Medulla oblongata (tissue), 1 donor: Measurements from ENCODE around the gene MACROD2.

ENCODE experiments used
- DNase-seq: peaks from one replicate; pipeline ENCODE4 v3.0.0-alpha.2; 2015; ENCODE audit errors: extremely low spot score

MACROD2 gene

DNA sequence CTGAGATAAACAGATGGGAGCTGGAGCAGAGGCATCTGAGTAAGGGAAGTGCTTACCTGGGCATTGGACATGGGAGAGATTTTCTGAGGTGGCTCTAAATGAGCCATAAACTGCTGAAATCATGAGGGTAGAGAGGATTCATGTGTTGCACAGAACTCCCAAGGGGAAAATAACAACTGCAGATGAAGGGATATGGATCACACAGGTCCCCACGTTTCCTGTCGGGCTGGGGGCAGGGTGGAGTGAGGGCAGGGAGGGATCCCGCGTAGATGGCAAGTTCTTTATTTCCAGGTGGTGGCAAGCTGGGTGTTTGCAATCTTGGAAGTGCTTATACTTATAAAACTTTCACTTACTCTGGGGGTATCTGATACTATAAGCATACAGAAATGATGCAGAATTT lies 764.7 kb downstream of the MACROD2 start:
- DNase-seq = no peak

DNA sequence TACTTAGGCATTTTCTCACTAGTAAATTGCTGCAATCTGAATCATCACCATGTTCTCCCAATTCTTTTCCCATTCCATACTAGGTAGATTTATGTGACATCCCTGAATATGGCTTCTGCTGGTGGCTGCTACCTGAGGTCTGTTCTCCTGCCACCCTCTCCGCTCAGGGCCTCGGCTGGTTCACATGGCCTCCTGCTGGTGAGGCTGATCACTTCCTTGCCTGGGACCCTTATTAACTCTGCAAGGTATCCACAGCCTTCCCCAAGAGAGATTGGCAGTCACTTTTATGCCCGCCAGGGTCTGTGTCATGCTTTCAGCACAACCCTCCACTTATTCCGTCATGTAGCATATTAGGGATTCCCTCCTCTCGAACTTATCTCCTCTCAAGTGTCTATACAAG lies 766.6 kb downstream of the MACROD2 start:
- no peak for DNase-seq

DNA sequence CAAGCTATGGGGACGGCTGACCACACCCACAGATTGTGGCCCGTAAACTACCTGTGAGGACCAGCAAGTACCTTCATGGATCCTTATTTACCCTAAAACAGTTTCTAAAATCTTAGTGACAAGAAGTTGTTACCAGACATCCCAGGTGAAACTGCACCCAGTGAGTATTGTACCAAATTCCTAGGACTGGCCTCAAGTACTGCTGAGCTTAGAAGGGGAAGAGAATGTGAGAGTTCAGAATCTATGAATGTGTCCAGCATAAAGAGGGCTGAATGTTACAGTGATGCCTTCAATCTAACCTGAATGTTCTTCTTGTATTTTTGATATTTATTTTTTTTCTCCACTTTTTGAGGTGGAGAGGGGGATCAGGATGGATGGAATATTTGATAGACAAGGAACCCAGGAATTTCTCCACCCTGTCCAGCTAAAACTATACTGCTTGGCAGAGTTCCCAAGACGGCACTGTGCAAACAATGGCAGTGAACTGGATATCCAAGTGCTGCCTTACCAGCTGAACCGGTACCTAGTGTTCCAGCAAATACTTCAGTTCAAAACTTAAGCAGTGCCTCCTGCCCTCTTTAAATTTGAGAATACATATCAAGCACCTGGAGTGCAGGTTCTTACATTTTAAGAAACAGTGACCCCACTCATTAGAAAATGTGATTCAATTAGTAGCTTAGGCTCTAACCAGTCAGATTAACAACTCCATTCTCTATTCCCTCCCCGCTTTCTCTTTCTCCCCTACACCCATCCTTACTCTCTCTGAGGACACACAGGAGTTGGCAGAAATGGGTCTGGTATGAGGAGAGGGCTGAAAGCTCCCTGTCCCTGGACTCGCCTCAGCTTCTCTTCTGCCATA lies 769.4 kb downstream of the MACROD2 start:
- DNase-seq = no peak

DNA sequence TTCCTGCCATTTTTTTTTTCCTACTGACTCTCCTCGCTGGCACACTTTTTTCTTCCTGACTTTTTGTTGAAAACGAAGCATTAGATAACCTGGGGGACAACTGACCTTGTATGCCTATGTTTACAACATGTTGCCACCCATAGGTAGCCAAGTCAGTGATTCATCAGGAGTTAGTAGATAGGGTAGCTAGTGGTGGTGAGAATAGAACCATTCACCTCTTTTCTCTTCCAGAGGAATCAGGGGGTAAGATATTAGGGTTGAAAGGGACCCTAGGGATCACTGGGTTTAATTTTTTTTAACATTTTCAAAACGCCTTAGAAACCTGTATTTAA lies 770.0 kb downstream of the MACROD2 start:
- no peak for DNase-seq

DNA sequence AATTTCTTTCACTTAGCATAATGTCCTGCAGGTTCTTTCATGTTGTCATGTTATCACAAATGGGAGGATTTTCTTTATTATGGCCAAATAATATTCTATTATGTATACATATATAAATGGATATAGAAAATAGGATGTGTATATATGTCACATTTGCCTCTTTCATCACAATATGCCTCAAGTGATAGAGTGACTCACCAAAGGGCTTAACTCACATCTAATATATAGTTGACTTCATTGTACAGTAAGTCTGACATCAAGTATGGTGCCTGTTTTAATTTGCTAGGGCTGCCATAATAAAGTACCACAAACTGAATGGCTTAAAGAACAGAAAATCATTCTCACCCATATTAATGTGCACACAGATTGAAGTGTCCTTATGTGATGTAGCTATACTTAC lies 778.2 kb downstream of the MACROD2 start:
- DNase-seq = no peak

DNA sequence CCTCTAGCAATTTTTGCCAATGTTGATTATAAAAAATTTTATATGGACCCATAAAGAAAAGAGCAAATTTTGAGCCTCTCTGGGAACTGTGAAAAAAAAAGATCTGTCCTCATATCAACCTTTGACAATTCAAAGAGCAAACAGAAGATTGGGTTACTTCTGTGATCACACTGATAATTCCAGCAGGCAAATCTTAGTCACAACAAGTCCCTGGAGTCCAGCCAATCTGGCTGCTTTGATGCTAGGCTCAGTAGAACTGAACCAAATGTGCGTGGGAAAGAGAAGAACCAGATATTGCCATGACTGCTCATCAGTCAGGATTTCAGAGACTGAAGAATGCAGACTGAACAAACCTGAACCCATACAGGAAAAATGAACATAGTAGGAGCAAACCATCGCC lies 780.5 kb downstream of the MACROD2 start:
- peak; percentile 7 for DNase-seq

DNA sequence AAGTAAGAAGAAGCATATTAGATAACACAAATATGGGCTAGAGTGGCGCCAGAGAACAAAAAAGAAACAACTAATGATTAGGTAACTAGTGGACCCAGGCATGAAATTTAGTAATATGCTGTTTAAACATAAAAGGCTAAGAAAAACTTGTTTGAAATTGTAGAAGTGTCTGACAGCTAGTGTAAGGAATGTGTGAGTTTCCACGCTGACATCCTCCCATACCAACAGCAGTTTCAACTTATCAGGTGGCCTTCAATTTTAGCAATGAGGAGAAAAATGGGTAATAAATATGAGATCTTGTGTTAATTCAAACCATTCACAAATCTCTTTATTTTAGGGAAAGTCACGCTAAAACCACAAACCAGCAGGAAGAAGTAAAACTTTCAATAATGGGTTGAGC lies 782.3 kb downstream of the MACROD2 start:
- DNase-seq = no peak

DNA sequence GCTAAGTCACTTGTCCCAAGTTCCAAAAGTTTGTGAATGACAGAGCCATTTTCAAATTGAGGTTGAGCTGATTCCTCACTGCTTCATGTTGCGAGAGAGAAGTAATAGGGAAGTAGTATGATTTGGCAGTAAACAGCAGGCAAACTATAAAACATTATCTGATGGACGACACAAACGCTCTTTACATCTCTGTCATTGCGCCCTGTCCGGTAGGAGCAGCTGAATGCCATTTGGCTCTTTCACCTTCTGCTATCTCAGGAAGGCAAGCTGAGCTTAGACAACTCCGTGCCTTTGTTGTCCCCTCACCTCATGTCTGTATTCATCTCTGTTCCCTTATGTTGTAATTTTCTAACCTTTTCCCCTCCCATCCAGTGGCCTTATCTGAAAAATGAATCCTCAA lies 782.8 kb downstream of the MACROD2 start:
- no peak for DNase-seq

DNA sequence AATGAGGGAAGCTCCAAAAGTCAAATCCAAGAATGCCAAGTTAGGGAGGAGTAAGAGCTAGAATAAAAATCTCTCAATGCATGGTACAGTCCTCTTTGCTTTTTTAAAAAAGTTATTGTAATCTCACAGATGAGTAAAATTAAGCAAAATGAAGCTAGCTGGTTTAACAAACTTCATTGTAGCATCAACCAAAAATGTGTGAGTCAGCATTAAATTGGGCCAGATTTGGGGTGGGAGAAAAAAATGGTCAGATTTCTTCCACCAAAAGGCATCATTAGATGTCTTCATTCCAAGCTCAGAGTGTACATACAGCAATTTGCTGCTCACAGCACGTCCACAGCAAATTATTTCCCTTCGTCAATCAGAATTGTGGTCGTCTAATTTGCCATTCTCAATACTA lies 783.6 kb downstream of the MACROD2 start:
- no peak for DNase-seq

DNA sequence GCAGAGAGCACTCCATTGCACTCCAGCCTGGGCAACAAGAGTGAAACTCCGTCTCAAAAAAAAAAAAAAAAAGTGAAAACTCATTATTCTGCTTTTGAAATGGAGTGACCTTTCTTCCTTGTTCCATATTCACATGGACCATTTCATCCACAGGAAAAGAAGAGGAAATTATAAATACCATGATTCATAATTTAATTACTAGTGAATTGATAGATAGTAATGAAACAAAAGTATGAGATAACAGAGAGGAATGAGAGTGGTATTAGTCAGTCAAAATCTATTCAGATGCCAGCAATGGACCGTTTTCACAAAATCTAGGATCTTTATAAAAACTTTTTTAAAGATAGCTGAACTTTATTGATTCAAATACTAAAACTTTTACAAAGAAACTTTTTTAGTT lies 785.2 kb downstream of the MACROD2 start:
- DNase-seq = no peak

DNA sequence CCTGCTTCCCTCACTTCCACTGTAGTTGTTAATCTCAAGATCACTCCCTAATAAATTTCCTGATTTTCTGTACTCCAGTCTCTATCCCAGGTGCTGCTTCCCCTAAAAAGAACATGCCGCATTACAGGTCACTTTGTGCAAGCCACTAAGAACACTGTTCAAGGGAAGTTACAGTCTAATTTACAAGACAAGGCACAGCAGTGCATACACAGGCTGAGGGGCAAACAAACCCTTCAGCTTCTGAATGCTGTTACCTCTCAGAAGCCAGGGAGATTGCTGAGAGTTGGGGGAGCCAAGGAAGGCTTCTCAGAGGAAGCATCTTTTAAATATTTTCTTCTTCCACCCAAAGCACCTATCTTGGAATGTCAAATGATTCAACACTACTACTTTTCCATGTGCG lies 787.4 kb downstream of the MACROD2 start:
- no peak for DNase-seq

DNA sequence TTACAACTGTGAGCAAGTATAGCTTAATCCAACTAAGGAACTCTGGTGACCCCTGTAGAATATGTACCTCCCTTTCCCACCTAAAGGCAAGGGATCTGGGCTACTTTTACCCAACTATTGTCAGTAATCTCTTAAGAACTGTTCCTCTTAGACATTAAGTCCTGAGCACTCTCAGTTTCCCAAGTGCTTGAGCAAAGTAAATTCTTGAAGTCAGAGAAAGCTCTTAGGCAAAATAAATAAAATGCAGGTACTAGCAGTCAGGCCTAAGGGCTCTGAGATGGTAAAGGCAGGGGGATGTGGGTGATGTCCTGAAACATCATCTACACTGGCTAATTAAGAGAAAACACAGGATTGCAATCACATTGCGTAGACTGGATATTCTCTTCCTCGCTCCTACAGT lies 788.5 kb downstream of the MACROD2 start:
- DNase-seq = no peak

DNA sequence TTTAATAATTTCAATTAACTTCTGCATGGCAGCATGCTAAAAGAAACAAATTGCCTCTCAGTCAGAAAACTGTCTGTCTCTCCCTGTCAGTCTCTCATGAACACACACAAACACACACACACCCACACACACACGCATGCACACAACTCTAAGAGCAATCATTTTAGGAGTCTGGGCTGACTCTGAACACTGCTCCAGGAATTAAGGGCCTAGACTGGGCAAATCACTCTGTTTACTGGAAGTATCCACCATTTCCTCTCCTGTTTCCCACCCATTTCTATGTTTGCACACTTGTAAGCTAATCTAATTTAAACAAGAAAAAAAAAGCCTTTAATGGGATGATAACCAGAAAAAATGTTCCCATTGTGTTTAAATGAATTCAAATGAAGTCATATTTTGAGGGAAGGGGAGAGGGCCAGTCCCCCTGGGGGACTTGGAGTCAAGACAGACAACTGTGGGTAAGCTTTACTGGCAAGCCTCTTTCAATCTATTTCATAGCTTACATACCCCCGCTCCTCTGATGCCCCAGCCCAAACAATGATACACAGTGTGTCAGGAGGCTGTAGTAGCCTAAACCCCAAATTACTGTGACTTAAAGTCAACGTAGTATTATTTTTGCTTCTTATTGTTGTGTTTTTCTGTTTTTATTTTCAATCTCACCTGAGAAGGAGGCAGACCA lies 789.9 kb downstream of the MACROD2 start:
- DNase-seq = no peak

DNA sequence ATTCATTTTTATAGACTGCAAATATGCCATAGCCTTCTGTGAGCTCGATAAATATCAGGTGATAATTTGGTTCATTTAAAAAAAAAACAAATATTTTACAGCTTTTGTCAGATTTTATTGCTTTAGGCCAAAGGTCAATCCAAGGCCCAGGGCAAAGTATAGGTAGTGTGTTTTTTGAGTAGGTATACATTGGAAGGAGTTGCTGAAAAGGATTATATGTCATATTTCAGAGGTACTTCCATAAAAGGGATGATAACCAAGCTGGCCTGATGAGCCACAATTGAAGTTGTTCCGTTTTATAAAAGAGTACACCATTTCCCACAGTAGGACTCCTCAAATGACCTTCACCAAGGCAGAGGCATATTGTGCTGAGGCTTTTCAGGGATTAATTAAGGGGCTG lies 794.9 kb downstream of the MACROD2 start:
- DNase-seq = no peak

DNA sequence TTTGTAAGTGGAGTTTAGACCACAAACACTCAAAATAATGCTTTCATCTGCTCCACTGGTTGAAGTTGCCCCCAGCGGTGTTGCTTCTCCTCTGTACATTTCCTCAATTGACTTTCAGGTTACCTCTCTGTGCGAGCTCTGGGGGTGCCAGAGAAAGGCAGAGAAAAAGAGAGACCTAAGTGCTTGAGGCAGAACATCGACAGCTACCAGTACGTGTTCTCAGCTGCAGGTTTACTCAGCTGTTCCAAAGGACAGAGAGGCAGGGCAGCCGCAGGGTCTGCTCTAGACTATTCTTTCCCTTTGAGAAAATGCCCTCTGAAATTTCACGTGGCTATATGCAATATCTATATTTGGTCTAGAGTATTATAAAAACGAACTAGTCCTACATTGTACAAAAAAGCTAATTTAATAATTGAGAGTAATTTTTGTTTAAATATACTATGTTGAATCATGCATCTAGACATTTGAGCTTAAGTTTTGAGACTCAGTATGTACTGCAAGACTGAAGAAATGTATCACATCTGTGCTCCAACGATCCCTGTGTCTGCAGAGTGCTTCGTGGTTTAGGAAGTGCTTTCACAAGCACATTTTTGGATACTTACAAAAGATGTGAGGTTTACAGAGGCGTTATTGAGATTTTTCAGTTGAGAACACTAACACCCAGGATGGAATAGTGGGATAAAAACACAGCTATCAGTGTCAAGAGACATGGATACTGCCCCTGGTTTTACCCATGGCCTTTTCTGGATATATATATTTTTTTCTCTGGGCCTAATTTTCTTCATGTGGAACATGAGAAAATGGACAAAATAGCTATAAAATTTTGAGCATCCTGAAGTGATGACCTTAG lies 795.7 kb downstream of the MACROD2 start:
- no peak for DNase-seq

DNA sequence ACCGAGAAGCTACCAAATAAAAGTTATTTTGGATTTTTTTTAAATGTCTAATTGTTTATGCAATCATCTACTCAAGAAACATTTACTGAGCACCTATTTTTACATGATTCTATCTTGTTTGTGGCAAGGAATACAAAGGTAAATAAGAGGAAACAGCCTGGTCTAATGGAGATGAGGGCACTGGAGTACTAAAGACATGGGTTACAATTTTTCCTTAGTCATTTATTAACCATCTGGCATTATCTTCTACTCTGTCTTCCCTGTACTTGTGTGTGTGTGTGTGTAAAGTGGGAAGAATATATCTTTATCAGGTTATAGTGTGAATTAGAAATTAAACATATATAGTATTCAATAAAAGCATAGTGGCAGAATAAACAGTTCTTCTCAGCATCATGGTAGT lies 797.6 kb downstream of the MACROD2 start:
- DNase-seq = no peak

DNA sequence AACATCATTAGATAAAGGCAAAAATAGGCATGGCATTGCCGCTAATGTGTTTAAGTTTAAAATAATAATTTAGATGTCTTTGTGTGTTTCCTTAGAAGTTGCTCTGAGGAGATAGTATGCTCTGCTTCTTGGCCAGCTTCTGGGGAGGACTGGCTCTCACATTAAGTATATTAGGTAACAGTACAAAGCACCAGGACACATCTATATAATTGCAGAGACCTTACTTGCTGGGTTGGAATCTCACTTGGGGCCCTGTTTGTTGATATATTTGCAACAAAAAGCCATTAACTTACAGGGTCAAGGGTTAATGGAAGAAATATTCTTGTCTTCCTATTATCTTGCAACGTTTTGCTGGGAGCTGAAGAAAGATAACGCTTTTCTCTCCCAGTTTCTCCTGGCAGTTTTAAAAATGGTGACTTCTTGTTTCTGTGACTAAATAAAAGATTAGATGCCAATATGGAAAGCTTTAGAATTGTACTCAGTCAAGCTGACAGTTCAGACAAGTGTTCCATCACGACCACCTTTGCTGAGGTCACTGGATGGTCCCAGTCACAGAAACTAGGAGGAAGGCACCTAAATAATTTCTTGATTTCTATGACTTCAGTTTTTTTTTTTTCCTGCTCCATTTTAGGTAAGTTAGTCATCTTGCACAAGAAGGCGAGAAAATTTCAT lies 804.4 kb downstream of the MACROD2 start:
- DNase-seq = no peak

DNA sequence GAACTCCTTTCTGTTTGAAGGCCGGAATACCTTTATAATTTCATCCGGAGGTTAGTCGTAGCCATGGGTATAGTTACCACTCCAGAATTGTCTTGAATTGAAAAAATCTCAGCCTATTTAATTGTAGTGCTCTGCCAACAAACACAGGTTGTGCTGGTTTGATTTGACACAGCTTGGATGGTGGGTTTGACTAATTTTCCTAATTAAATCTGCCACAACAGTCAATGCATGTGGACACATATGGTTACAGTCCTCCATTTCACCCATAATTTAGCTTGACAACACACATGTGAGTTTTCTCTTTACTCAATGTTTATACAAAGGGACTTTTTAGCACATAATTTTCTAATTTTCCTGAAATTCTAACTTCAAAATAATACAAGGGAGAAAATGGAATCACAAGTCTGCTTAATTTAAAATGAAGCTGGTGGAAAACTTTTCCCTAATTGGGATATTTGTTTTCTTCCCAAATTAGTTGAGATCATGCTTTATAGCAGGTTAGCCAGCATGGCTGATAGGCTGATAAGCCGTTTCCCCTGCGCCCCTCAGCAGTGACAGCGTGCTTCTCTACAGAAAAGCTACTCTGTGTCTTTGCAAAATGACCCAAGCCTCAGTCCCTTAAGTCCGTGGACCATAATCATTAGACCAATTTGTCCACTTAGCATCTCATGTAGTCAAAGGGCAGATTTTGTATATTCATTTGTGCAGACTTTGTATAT lies 805.5 kb downstream of the MACROD2 start:
- no peak for DNase-seq

DNA sequence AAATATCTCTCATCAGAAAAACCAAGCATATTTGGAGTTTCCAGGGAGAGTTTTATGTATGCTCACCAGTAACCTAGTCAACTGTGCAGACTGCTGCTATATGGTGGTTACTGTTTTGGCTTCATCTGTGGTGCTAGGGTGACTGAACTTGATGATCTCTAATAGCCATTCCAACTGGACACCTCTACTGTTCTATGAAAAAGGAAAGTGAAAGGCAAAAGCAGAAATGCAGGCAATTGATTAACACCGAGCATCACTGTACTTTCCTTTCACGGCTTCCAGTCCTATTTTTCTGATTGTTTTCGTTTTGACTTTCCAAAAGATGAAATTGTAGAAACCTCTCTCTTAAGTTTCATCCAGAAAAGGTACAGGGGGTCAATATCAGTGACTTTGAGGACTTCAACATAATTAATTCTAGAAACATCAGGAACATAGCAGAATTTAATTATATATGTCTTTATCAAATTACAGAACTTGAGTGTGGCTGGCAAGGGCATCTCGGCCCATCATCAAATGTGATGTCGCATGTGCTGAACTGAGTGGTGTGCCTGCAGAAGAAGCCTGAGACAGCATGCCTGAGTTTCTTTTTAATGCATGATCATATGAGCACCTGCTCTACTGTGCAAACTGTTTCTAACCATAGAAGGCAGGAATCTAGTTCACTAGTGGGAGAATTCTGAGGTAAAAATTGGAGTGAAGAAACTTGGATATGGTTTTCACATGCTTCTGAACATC lies 806.4 kb downstream of the MACROD2 start:
- DNase-seq = no peak

DNA sequence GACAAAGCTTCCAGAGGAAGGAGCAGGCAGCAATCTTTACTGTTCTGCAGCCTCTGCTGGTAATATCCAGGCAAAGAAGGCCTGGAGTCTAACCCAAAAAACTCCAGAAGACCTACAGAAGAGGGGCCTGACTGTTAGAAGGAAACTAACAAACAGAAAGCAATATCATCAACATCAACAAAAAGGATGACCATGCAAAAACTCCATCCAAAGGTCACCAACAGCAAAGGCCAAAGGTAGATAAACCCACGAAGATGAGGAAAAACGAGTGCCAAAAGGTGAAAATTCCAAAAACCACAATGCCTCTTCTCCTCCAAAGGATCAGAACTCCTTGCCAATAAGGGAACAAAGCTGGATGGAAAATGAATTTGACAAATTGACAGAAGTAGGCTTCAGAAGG lies 811.9 kb downstream of the MACROD2 start:
- no peak for DNase-seq

DNA sequence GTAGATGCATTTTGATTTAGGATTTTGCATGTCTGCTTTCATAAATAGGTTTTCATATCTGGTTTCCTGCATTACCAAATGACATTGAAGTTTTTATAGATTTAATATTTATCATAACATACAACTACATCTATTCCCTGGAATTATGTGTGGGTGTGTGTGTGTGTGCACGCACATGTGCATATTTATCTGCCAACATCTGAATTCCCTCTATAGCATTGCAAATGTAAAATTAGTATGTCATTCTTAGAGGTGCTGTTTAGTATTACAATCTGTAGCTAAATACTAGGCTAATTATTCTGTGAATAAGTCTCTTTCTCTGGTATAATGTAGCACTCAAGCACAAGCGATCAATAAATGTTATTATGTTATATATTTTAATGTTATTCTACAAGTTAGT lies 820.0 kb downstream of the MACROD2 start:
- DNase-seq = no peak
